ENCODE data around the gene PDE8B. TPM values are rescaled to one million over a fixed set of nuclear protein-coding genes. Genes with fewer than 3 reads are reported as not detected.

Gene PDE8B
- total RNA-seq, 1 donor from 2014 or later, result 5.9 TPM

DNA sequence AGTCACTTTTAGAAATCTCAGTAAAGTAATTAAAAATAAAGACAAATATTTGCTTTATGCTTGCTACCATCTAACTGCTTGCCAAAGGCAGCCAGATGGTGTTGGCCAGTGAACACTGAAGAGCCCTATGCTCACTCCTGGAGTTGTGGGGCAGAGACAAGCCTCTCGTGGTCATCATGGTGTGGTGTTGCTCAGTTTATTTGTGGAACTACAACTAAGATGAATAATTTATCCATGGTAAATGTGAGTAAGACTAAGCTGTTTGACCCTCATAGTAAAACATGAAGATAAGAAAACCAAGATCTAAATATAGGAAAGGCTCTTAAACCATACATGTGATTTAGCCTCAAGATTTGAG lies 100.7 kb downstream of the PDE8B start:
- no peak overlapping the region for H3K27ac ChIP-seq

DNA sequence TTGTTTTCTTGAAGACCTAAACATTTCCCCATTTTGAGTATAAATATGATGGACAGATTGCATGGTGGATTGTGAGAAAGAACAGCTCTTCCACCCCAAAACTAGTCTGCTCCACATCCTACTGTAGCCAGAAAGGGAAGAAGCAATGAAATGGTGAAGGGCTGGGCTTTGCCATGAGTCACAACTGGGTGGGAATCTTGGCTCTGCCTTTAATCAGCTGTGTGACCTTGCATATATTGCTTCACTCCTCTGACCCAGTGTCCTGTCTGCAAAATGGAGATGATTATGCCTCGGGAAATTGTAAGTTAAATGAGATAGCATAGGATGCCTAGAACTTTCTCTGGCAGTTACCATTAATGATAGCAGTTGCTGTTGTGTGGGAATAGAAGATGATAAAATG lies 101.9 kb downstream of the PDE8B start:
- intact Hi-C loops (cut with DNase I), result no loop called here
- H3K27ac ChIP-seq, result no peak overlapping the region

More for the DNA sequence above, 100.7 kb downstream of the PDE8B start:
- TF ChIP-seq, protein P1, sequence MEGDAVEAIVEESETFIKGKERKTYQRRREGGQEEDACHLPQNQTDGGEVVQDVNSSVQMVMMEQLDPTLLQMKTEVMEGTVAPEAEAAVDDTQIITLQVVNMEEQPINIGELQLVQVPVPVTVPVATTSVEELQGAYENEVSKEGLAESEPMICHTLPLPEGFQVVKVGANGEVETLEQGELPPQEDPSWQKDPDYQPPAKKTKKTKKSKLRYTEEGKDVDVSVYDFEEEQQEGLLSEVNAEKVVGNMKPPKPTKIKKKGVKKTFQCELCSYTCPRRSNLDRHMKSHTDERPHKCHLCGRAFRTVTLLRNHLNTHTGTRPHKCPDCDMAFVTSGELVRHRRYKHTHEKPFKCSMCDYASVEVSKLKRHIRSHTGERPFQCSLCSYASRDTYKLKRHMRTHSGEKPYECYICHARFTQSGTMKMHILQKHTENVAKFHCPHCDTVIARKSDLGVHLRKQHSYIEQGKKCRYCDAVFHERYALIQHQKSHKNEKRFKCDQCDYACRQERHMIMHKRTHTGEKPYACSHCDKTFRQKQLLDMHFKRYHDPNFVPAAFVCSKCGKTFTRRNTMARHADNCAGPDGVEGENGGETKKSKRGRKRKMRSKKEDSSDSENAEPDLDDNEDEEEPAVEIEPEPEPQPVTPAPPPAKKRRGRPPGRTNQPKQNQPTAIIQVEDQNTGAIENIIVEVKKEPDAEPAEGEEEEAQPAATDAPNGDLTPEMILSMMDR (IDR thresholded peaks at IDR 0.05), result no peak
- TF ChIP-seq POLR2A (IDR thresholded peaks at IDR 0.05), result no peak
- TF ChIP-seq POLR2AphosphoS5 (IDR thresholded peaks at IDR 0.05; ENCODE audit: insufficient read depth in 1 of 2, low read depth in 1 of 2), result no peak
- Histone ChIP-seq H3K27me3 (no peaks in the 10 kb centered on the region), H3K9me3 (no peaks in the 10 kb centered on the region), H3K4me3 (no peak overlapping the region), H3K36me3 (no peaks in the 10 kb centered on the region), H3K4me1 (peaks cover 10% of the 10 kb centered on the region)
- intact Hi-C loops (cut with DNase I), result no loop called here
- no peak for DNase-seq (ENCODE audit: extremely low spot score in 2 of 2)

DNA sequence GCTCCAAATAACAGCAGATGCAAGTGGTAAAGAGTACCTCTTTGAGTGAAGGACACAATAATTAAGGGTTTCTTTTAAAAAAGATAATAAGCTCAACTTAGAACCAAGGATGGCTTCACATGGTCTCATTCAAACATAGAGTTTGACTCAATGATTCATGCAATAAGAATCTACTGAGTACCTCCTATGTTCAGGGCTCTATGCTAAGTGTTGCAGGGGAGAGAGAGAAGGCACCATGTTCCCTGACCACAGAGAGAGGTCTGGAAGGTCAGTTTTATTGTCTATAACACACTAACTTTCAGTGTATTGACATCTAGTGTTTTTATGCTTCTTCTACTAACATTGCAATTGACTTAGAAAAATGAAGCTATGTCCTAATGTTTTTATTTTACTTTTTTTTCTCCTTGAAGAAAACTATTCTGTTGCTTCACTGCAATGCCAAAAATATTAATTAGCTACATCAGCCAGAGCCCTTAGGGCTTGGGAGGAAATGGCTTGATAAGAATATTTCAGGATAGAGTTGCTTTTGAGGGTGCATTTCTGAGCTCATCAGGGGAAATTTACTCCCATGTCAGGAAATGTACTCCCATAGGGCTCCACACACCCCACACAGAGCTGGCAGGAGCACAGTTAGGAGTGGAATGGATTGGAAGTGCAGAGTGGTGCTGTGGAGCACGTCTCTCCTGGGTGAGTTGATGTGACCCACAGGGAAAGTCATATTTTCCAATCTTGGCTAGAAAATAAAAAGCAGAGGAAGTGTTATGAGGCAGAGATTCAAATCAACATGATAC lies 106.6 kb downstream of the PDE8B start:
- intact Hi-C loops (cut with DNase I), result no loop called here
- Histone ChIP-seq H3K4me3 (no peak overlapping the region), H3K9me3 (no peaks in the 10 kb centered on the region), H3K27me3 (no peaks in the 10 kb centered on the region), H3K27ac (no peak overlapping the region), H3K4me1 (no peaks in the 10 kb centered on the region), H3K36me3 (no peaks in the 10 kb centered on the region)
- no peak for TF ChIP-seq POLR2A (IDR thresholded peaks at IDR 0.05)
- no peak for TF ChIP-seq POLR2AphosphoS5 (IDR thresholded peaks at IDR 0.05; ENCODE audit: insufficient read depth in 1 of 2, low read depth in 1 of 2)
- TF ChIP-seq, protein P1 (IDR thresholded peaks at IDR 0.05), result no peak
- no peak for DNase-seq (ENCODE audit: extremely low spot score in 2 of 2)

More for the DNA sequence above, 101.9 kb downstream of the PDE8B start:
- Histone ChIP-seq H3K4me1 (no peaks in the 10 kb centered on the region), H3K27me3 (no peaks in the 10 kb centered on the region), H3K36me3 (no peaks in the 10 kb centered on the region), H3K4me3 (no peak overlapping the region), H3K9me3 (no peaks in the 10 kb centered on the region)
- no peak for DNase-seq (ENCODE audit: extremely low spot score in 2 of 2)
- TF ChIP-seq POLR2A (IDR thresholded peaks at IDR 0.05) (no peak), POLR2AphosphoS5 (IDR thresholded peaks at IDR 0.05; ENCODE audit: insufficient read depth in 1 of 2, low read depth in 1 of 2) (no peak)
- TF ChIP-seq, protein P1 (IDR thresholded peaks at IDR 0.05), result no peak

DNA sequence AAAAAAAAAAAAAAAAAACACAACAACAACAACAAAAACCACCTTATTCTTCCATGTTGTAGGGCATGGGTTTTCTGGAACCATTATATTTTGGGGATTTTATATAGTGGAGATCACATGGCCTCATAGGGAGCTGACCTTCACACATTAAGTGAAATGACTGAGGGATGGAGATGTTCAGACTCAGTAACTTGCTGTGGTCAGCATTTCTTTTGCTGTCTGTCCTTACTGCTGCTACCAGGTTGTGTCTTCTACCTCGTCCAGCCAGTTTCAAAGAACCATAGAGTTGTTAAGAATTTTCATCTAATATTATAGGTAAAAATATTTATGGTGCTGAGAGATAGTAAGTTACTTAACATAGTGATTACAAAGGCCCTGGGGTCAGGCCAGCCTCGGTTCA lies 107.6 kb downstream of the PDE8B start:
- Histone ChIP-seq H3K4me1 (no peaks in the 10 kb centered on the region), H3K27ac (no peak overlapping the region), H3K27me3 (no peaks in the 10 kb centered on the region), H3K9me3 (no peaks in the 10 kb centered on the region), H3K36me3 (no peaks in the 10 kb centered on the region), H3K4me3 (no peak overlapping the region)
- DNase-seq (ENCODE audit: extremely low spot score in 2 of 2), result no peak
- TF ChIP-seq POLR2A (IDR thresholded peaks at IDR 0.05) (no peak), POLR2AphosphoS5 (IDR thresholded peaks at IDR 0.05; ENCODE audit: insufficient read depth in 1 of 2, low read depth in 1 of 2) (no peak)
- TF ChIP-seq, protein P1 (IDR thresholded peaks at IDR 0.05), result no peak
- intact Hi-C loops (cut with DNase I), result no loop called here

DNA sequence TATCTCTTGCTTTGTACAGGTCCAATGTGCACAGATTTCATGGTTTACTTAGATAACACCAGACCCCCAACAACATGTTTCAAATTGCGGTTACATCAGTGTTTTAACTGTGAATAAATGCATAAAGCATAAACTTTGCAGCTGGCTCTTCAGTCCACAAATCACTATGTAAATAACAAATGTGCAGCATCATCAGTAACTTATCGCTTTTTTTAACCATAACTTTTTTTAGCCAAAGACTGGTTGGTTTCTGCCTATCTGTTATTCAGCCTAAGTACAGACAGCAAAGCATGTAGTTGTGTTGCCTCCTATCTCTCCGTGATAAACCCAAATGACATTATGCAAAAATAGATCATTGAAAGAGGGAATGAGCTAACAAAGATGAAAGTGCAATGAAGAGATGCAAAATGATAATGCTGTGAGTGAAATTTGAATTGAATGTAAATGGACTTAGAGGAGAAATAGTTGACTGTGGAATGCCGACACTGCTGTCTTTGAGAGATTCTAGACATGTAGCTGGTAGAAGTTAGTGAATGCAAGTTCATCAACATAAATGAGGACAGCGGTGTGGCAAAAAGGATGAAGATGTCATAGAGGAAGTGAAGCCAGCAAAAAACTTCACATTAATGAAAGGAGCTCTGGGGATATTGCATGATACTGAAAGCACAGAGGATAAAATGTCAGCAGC lies 108.8 kb downstream of the PDE8B start:
- no peak overlapping the region for H3K27ac ChIP-seq
- no peaks in the 10 kb centered on the region for H3K36me3 ChIP-seq
- H3K4me3 ChIP-seq, result no peak overlapping the region
- intact Hi-C loops (cut with DNase I), result no loop called here
- no peaks in the 10 kb centered on the region for H3K4me1 ChIP-seq
- TF ChIP-seq POLR2A (IDR thresholded peaks at IDR 0.05) (no peak), POLR2AphosphoS5 (IDR thresholded peaks at IDR 0.05; ENCODE audit: insufficient read depth in 1 of 2, low read depth in 1 of 2) (no peak)
- H3K9me3 ChIP-seq, result no peaks in the 10 kb centered on the region
- DNase-seq (ENCODE audit: extremely low spot score in 2 of 2), result no peak
- no peaks in the 10 kb centered on the region for H3K27me3 ChIP-seq

Measured in vagina (tissue), 2 donors.